Effector memory CD4-positive, alpha-beta T cell (primary cell): ENCODE results near the gene TKTL1.

ENCODE experiments used
- DNase-seq, 3 donors: peaks; one replicate each; pipeline ENCODE4 v3.0.0-alpha.2; 2020
- H3K27ac ChIP-seq: 2 replicates; pipeline ENCODE4 v1.7.0; 2013; ENCODE audit warnings: mild to moderate bottlenecking, low read length, moderate library complexity; ENCODE audit not compliant: insufficient read depth, poor library complexity, severe bottlenecking
- H3K27me3 ChIP-seq: replicated peaks from 2 replicates; pipeline ENCODE4 v1.7.0; 2013; ENCODE audit warnings: mild to moderate bottlenecking, low read length; ENCODE audit not compliant: insufficient read depth, control insufficient read depth, poor library complexity, severe bottlenecking
- H3K36me3 ChIP-seq: 2 replicates; pipeline ENCODE4 v1.7.0; 2013; ENCODE audit warnings: mild to moderate bottlenecking, low read length, moderate library complexity; ENCODE audit not compliant: control insufficient read depth, insufficient read depth
- H3K4me1 ChIP-seq: 2 replicates; pipeline ENCODE4 v1.7.0; 2013; ENCODE audit warnings: low read length, mild to moderate bottlenecking; ENCODE audit not compliant: control insufficient read depth, insufficient read depth, poor library complexity, severe bottlenecking
- H3K4me3 ChIP-seq: 2 replicates; pipeline ENCODE4 v1.7.0; 2013; ENCODE audit warnings: low read length, low read depth, mild to moderate bottlenecking; ENCODE audit not compliant: insufficient read depth, poor library complexity, severe bottlenecking
- H3K9me3 ChIP-seq: 2 replicates; pipeline ENCODE4 v1.7.0; 2013; ENCODE audit warnings: mild to moderate bottlenecking, low read length, moderate library complexity; ENCODE audit not compliant: control insufficient read depth

TKTL1 gene

DNA sequence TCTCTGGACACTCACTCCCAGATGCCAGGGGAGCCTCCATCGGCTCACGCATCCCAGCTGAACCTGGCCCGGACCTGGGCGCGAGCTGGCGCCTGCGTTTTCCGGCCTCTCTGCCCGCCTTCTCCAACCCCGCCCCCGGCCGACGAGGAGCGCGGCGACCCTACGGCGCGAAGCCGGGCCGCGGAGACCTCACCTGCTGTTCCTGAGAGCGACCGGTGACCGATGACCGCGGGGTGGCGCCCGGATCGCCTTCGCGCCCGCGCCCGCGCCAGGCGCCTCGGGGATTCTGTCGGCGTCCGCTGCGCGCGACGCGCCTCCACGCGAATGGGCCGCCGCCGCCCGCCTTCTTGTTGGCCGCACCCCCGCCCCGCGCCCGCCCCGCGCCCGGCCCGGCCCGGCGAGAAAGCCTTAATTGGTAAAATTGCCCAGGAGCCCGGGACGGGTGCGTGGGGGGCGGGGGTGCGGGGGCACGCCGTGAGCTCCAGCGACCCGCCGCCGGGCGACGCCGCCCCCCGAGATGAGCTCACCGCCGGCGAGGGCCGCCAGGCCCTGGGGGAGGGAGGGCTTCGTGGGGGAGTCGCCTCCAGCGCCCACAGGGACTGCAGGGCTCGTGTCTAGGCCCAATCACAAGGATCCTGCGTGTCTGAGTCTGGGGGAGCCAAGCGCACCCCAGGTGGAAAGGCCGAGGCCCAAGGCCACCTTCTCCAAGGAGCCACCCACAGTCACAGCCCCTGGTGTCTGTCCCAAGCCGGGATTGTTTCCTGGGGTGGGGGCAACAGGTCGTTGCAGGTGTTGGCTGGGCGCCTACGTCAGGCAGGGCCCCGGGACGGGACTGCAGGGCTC is 78.9 kb downstream of the TKTL1 start, which contains the start of gene FLNA:
Gene FLNA, minus strand, starts transcription at position 322 of the 843 bp plus-strand sequence. CDS start 3,389 bp downstream, outside the sequence.
- Histone ChIP-seq H3K9me3 (no peaks in the 10 kb centered on the region), H3K27me3 (no peaks in the 10 kb centered on the region), H3K27ac (peak within 1 kb of the TSS; percentile 39), H3K36me3 (no peaks in the 10 kb centered on the region), H3K4me3 (peak within 1 kb of the TSS; percentile 22), H3K4me1 (peaks cover 25% of the 10 kb centered on the region)
- DNase-seq = no peak

DNA sequence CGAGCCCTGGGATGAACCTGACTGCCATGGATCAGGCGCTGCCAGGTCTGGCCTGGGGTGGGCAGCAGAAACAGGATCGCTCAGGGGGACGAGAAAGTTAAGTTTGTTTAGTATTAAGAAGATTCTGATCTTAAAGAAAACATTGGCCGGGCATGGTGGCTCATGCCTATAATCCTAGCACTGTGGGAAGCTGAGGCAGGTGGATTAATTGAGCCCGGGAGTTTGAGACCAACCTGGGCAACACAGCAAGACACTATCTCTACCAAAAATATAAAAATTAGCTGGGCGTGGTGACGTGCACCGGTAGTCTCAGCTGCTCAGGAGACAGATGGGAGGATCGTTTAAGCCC is 79.5 kb downstream of the TKTL1 start:
- H3K4me1 ChIP-seq = peaks cover 31% of the 10 kb centered on the region

DNA sequence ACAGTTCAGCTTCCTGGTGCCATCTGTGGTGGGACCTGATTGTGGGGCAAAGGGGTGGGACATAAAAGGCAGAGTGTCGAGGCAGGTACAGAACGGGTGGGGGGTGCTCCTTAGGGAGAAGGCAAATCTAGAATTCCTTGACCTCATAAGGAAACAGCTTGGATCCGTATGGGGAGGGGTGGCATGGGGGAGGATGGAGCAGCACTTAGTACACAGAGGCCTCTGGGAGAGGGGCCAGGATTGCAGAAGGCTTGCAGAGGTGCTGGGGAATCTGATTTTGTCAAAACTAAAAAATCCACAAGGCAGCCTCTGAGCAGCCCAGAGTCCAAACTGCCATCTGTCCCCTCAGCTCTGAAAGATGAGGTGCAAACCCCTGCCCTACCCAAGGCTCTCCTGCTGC is 81.2 kb downstream of the TKTL1 start:
- no peaks in the 10 kb centered on the region for H3K27me3 ChIP-seq
- no peaks in the 10 kb centered on the region for H3K9me3 ChIP-seq
- no peak for DNase-seq
- H3K36me3 ChIP-seq = no peaks in the 10 kb centered on the region
- H3K27ac ChIP-seq = peak overlapping the region; percentile 48
- H3K4me1 ChIP-seq = peaks cover 37% of the 10 kb centered on the region
- H3K4me3 ChIP-seq = no peak overlapping the region

More for the DNA sequence above, 79.5 kb downstream of the TKTL1 start:
- H3K27me3 ChIP-seq = no peaks in the 10 kb centered on the region
- no peaks in the 10 kb centered on the region for H3K36me3 ChIP-seq
- H3K27ac ChIP-seq = no peak overlapping the region
- DNase-seq = no peak
- no peaks in the 10 kb centered on the region for H3K9me3 ChIP-seq
- no peak overlapping the region for H3K4me3 ChIP-seq

DNA sequence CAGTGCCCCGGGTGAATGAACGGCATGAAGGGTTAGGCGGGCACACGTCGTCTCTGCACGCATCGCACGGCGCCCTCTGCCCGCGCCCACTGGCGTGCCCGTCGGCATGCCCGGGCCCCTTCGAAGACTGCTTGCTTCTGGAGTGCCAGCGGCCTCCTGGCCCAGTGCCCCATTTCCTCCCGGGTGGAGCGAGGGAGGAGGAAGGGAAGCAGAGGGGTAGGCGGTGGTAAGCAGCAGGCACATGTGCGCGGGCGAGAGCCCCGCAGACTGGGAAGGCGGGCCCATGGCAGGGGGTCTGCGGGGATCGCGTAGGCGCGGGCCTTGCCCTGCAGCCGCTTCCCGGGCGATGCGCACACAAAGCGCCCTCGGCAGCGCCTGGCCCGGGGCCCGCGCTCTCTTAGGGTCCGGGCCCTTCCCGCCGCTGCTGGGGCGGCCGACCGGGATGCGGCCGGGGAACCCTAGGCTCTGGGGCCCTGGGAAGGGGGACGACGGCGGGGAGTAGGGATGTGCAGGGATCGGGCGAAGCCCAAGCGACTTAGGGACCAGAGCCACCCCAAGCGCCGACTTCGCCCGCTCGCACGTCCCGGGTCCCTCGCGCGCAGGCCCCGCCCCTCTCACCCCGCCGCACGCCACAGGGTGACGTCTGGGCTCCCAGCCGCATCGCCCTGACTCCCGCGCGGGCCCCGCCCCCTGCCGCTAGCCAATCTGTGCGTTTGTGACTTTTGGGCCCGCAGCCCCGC is 82.6 kb downstream of the TKTL1 start:
- H3K36me3 ChIP-seq = no peaks in the 10 kb centered on the region
- H3K27ac ChIP-seq = peak overlapping the region; percentile 87
- H3K27me3 ChIP-seq = no peaks in the 10 kb centered on the region
- DNase-seq = peak in 1 of 3 donors; percentile 39
- H3K4me1 ChIP-seq = peaks cover 26% of the 10 kb centered on the region
- no peaks in the 10 kb centered on the region for H3K9me3 ChIP-seq
- peak overlapping the region; percentile 36 for H3K4me3 ChIP-seq

- Histone ChIP-seq H3K36me3 (no peaks in the 10 kb centered on the region), H3K4me3 (peak within 1 kb of the TSS; percentile 62), H3K9me3 (no peaks in the 10 kb centered on the region), H3K27me3 (no peaks in the 10 kb centered on the region), H3K27ac (peak within 1 kb of the TSS; percentile 97), H3K4me1 (peaks cover 20% of the 10 kb centered on the region)
- DNase-seq = peak; percentile 95 to 96 (median 95)
Observed at GRCh38 chrX:154378799-154379568, 83.4 kb downstream of the TKTL1 start, which contains the start of gene EMD. Gene EMD (plus strand): TSS chrX:154379295. CDS start chrX:154379485, 190 bp downstream.

DNA sequence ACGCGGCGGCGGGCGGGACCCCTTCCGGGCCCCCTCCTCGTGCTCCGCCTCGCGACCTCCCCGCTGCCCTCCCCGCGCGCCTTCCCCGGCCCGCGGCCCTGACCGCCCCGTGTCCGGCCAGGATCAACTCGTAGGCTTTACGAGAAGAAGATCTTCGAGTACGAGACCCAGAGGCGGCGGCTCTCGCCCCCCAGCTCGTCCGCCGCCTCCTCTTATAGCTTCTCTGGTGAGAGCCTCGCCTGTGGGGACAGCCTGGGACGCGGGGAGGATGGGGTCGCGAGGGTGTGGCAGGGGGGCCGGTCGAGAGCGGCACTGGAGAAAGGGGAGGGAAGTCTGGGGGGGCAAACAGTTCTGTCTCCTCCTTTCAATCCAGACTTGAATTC is 84.0 kb downstream of the TKTL1 start:
- H3K36me3 ChIP-seq = no peaks in the 10 kb centered on the region
- peak overlapping the region; percentile 97 for H3K27ac ChIP-seq
- DNase-seq = no peak
- H3K9me3 ChIP-seq = no peaks in the 10 kb centered on the region
- peak overlapping the region; percentile 62 for H3K4me3 ChIP-seq
- H3K27me3 ChIP-seq = no peaks in the 10 kb centered on the region
- peaks cover 20% of the 10 kb centered on the region for H3K4me1 ChIP-seq
